AG04450 (cell line): Measurements from ENCODE around the gene TNNT2. TPM values are rescaled to one million over a fixed set of nuclear protein-coding genes. Genes with fewer than 3 reads are reported as not detected.

Experiments
- CTCF ChIA-PET: fragments of 300-600, 350-600 bp; formaldehyde crosslinking; extraction: SDS; loops from one replicate; lab custom pipeline; 2022; ENCODE audit warnings: antibody characterized with exemption, inconsistent platforms; lab: Charles Lee
- POLR2A ChIA-PET: fragments of 350-600 bp; formaldehyde crosslinking; extraction: SDS; loops from one replicate; lab custom pipeline; 2021; ENCODE audit warnings: antibody characterized with exemption, inconsistent platforms; lab: Yijun Ruan, JAX
- DNase-seq: peaks from one replicate; pipeline ENCODE4 v3.0.0-alpha.2; 2011; ENCODE audit warnings: low read depth, low spot score
- H3K27ac ChIP-seq: one replicate; pipeline ENCODE4 v1.5.1; 2012; ENCODE audit warnings: low read depth, low read length, control low read depth
- H3K27me3 ChIP-seq: one replicate; pipeline ENCODE4 v1.6.0; 2012; ENCODE audit warnings: low read length; ENCODE audit not compliant: control insufficient read depth, insufficient read depth
- H3K4me3 ChIP-seq: 2 replicates; pipeline ENCODE4 v1.5.1; 2011; ENCODE audit warnings: mild to moderate bottlenecking, low read depth, low read length, control low read depth
- H3K9me3 ChIP-seq: 2 replicates; pipeline ENCODE4 v1.5.1; 2012; ENCODE audit warnings: low read length; ENCODE audit not compliant: control insufficient read depth, insufficient read depth
- polyA plus RNA-seq: library from polyadenylated mRNA; depleted of rRNA; stranded (reverse); fragments of >200 nt; gene quantifications from 2 replicates; pipeline ENCODE4 v1.2.3, GENCODE V29; 2011
- TF ChIP-seq, protein P1 (sequence below): IDR thresholded peaks from 2 replicates; pipeline ENCODE4 v1.5.1; 2011; ENCODE audit warnings: low read depth, low read length, control low read depth, inconsistent platforms

The TNNT2 gene
- polyA plus RNA-seq, 1 experiment = 2.3 TPM

DNA sequence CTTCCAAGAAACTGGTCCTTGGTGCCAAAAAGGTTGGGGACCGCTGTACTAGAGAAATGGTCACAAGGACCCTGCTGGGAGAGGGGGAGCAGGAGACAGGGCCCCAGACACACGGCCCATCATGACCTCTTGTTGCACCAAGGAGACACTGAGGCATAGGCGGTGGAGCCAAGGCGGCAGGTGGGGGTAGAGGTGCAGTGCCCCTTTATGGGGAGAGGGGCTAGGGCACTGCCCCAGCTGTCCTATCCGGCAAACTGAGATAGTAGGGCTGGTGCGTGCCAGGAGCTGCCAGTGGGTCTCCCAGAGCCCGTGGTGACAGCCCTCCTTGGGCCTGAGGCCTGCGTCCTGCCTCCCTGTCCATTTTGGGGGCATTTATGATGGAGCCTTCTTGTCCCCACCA lies 20.3 kb downstream of the TNNT2 start:
- Histone ChIP-seq H3K4me3 (no peak overlapping the region), H3K27ac (no peak overlapping the region), H3K9me3 (no peaks in the 10 kb centered on the region), H3K27me3 (peaks cover 39% of the 10 kb centered on the region)
- DNase-seq = no peak
- TF ChIP-seq, protein P1, sequence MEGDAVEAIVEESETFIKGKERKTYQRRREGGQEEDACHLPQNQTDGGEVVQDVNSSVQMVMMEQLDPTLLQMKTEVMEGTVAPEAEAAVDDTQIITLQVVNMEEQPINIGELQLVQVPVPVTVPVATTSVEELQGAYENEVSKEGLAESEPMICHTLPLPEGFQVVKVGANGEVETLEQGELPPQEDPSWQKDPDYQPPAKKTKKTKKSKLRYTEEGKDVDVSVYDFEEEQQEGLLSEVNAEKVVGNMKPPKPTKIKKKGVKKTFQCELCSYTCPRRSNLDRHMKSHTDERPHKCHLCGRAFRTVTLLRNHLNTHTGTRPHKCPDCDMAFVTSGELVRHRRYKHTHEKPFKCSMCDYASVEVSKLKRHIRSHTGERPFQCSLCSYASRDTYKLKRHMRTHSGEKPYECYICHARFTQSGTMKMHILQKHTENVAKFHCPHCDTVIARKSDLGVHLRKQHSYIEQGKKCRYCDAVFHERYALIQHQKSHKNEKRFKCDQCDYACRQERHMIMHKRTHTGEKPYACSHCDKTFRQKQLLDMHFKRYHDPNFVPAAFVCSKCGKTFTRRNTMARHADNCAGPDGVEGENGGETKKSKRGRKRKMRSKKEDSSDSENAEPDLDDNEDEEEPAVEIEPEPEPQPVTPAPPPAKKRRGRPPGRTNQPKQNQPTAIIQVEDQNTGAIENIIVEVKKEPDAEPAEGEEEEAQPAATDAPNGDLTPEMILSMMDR = no peak
- CTCF ChIA-PET = no interaction called here
- POLR2A ChIA-PET = no interaction called here

DNA sequence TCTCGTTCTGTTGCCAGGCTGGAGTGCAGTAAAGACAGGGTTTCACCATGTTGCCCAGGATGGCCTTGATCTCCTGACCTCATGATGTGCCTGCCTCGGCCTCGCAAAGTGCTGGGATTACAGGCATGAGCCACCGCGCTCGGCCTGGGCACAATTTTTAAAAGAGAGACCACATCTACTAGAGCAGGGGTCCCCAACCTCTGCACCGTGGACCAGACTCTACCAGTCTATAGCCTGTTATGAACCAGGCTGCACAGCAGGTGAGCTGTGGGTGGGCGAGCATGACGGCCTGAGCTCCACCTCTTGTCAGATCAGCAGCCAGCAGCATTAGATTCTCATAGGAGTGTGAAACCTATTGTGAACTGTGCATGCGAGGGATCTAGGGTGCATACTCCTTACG lies 20.8 kb downstream of the TNNT2 start:
- no peaks in the 10 kb centered on the region for H3K9me3 ChIP-seq
- no peak overlapping the region for H3K4me3 ChIP-seq
- H3K27me3 ChIP-seq = peaks cover 40% of the 10 kb centered on the region
- POLR2A ChIA-PET = no interaction called here
- CTCF ChIA-PET = interaction anchor here (0.6 kb wide), 1 partner anchor 190 kb away, joined by 13 read pairs; no protein-coding TSS in a partner anchor
- H3K27ac ChIP-seq = no peak overlapping the region
- TF ChIP-seq, protein P1 = no peak
- no peak for DNase-seq

DNA sequence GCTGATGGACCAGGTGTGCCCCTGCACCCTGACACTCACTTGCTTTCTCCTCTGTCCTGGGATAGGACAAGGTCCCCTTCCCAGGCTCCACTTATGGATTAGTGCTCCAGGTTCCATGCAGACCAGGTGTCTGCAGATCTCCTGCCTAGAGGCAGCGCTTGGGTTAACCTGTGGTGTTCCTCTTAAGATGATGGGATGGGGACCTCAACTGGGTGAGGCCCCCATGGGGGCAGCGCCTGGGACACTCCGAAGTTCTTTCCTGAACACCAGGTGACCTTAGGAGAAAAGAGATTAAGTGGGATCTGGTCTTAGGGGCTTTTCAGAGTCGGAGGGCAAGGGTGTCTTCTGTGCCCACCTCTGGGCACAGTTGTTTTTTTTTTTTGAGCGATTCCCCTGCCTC lies 21.2 kb downstream of the TNNT2 start:
- no peak overlapping the region for H3K27ac ChIP-seq
- no peaks in the 10 kb centered on the region for H3K9me3 ChIP-seq
- ChIA-PET CTCF (interaction anchor here (0.6 to 1.1 kb wide), 2 partner anchors 157 to 191 kb away, joined by 4 to 13 read pairs; no protein-coding TSS in a partner anchor), POLR2A (no interaction called here)
- TF ChIP-seq, protein P1 = no peak
- no peak for DNase-seq
- H3K4me3 ChIP-seq = no peak overlapping the region
- H3K27me3 ChIP-seq = peaks cover 42% of the 10 kb centered on the region

DNA sequence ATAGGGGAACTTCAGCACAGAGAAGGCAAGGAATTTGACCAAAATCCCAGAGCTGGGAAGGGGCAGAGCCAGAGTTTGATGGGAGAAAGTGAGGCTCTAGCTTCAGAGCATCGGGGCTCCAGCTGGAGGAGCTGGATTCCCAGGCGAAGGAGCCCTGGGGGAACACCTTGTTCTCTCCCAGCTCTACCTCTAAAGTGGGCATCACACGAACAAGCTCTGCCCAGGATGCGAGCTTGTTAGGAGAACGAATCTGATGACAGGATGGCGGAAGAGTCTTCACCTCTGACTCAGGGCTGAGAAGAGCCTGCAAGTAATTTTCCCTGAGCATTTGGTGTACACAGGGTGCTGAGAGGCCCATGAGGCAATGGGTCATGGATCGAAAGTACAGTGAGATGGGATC lies 22.0 kb downstream of the TNNT2 start:
- no peaks in the 10 kb centered on the region for H3K9me3 ChIP-seq
- ChIA-PET CTCF (interaction anchor here (0.5 to 1.1 kb wide), 3 partner anchors 9 to 157 kb away, joined by 3 to 4 read pairs (median 4); no protein-coding TSS in a partner anchor), POLR2A (no interaction called here)
- no peak overlapping the region for H3K4me3 ChIP-seq
- TF ChIP-seq, protein P1 = no peak
- DNase-seq = no peak
- no peak overlapping the region for H3K27ac ChIP-seq
- H3K27me3 ChIP-seq = peaks cover 42% of the 10 kb centered on the region

DNA sequence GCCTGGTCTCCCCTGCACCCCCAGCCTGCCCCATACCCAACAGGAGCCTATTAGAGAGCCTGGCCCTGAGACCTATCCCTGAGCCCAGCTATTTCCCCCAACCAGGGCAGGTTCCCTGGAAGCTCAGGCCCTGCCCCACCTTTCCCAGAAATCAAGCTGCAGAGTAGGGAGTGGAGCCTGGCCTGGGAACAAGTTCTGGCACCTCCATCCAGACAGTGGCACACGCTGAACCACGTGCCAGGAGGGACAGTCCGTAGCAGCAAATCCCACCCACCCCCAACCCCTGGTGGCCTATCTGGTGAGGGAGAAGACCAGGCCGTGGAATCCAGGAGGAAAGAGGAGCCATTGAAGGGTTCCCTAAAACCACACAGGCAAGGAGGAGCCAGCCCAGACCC lies 22.6 kb downstream of the TNNT2 start:
- DNase-seq = no peak

More for the DNA sequence above, 22.6 kb downstream of the TNNT2 start:
- Histone ChIP-seq H3K9me3 (no peaks in the 10 kb centered on the region), H3K27ac (no peak overlapping the region), H3K27me3 (peaks cover 41% of the 10 kb centered on the region), H3K4me3 (no peak overlapping the region)
- ChIA-PET CTCF (no interaction called here), POLR2A (no interaction called here)
- TF ChIP-seq, protein P1 = no peak
